HEK293 (cell line): Measurements from ENCODE around the gene CAPZB.

Source experiments
- CTCF ChIA-PET: fragments of 350-600 bp; formaldehyde crosslinking; extraction: SDS; loops from one replicate; lab custom pipeline; 2021; ENCODE audit warnings: antibody characterized with exemption; lab: Yijun Ruan, JAX
- POLR2A ChIA-PET: fragments of 300-600 bp; formaldehyde crosslinking; extraction: SDS; loops from one replicate; lab custom pipeline; 2020; ENCODE audit warnings: antibody characterized with exemption, inconsistent platforms; lab: Yijun Ruan, JAX
- H3K27ac ChIP-seq: fragments of 200-500 bp; sonication (Bioruptor generic); 2 replicates; pipeline ENCODE4 v1.5.1; 2014; ENCODE audit warnings: low read depth, low read length, control low read depth, inconsistent platforms; ENCODE audit errors: extremely low read depth
- H3K36me3 ChIP-seq, 2 experiments: fragments of 200-500 bp in 1 of 2; sonication (Bioruptor generic) in 1 of 2; 1 replicate in 1 of 2; 2 replicates in 1 of 2; pipeline ENCODE4 v1.5.1; 2014 to 2017; ENCODE audit warnings: inconsistent platforms in 2 of 2, low read length in 2 of 2; ENCODE audit not compliant: control insufficient read depth in 2 of 2, insufficient read depth in 1 of 2
- H3K4me1 ChIP-seq: fragments of 200-500 bp; sonication (Bioruptor generic); 2 replicates; pipeline ENCODE4 v1.5.1; 2014; ENCODE audit warnings: mild to moderate bottlenecking, low read length, inconsistent platforms; ENCODE audit not compliant: control insufficient read depth, insufficient read depth
- H3K4me3 ChIP-seq: 2 replicates; pipeline ENCODE4 v1.5.1; 2011; ENCODE audit warnings: low read depth, mild to moderate bottlenecking, control low read depth, low read length, moderate library complexity
- H3K9me3 ChIP-seq: fragments of 200-500 bp; sonication (Bioruptor generic); 2 replicates; pipeline ENCODE4 v1.5.1; 2014; ENCODE audit warnings: low read depth, low read length, inconsistent platforms; ENCODE audit not compliant: control insufficient read depth, insufficient read depth
- BCL11B ChIP-seq: fragments of 450-650 bp; formaldehyde crosslinking; IDR thresholded peaks from 2 replicates; pipeline ENCODE4 v1.5.1; 2016; ENCODE audit warnings: low read depth, missing biosample characterization, missing genetic modification characterization
- GLIS1 ChIP-seq: fragments of 450-650 bp; formaldehyde crosslinking; IDR thresholded peaks from 2 replicates; pipeline ENCODE4 v1.5.1; 2016; ENCODE audit warnings: missing biosample characterization, missing genetic modification characterization
- KLF1 ChIP-seq: fragments of 450-650 bp; formaldehyde crosslinking; IDR thresholded peaks from 2 replicates; pipeline ENCODE4 v1.5.1; 2016; ENCODE audit warnings: missing biosample characterization, missing genetic modification characterization
- KLF17 ChIP-seq: fragments of 450-650 bp; formaldehyde crosslinking; IDR thresholded peaks from 2 replicates; pipeline ENCODE4 v1.5.1; 2016; ENCODE audit warnings: missing biosample characterization, missing genetic modification characterization
- KLF7 ChIP-seq: fragments of 450-650 bp; formaldehyde crosslinking; IDR thresholded peaks from 2 replicates; pipeline ENCODE4 v1.5.1; 2016; ENCODE audit warnings: missing biosample characterization, missing genetic modification characterization, borderline replicate concordance
- OSR2 ChIP-seq: fragments of 450-650 bp; formaldehyde crosslinking; IDR thresholded peaks from 2 replicates; pipeline ENCODE4 v1.5.1; 2016; ENCODE audit warnings: missing biosample characterization, missing genetic modification characterization
- PRDM1 ChIP-seq: fragments of 450-650 bp; formaldehyde crosslinking; IDR thresholded peaks from 2 replicates; pipeline ENCODE4; 2016; ENCODE audit warnings: missing biosample characterization, missing genetic modification characterization
- SALL2 ChIP-seq: fragments of 450-650 bp; formaldehyde crosslinking; IDR thresholded peaks from 2 replicates; pipeline ENCODE4 v1.5.0; 2017; ENCODE audit warnings: missing biosample characterization, mild to moderate bottlenecking, missing genetic modification characterization, borderline replicate concordance
- SCRT2 ChIP-seq: fragments of 450-650 bp; formaldehyde crosslinking; IDR thresholded peaks from 2 replicates; pipeline ENCODE4 v1.5.1; 2016; ENCODE audit warnings: missing biosample characterization, missing genetic modification characterization
- WT1 ChIP-seq: fragments of 450-650 bp; formaldehyde crosslinking; IDR thresholded peaks from 2 replicates; pipeline ENCODE4 v1.5.1; 2016; ENCODE audit warnings: missing biosample characterization, missing genetic modification characterization
- ZFHX2 ChIP-seq: fragments of 450-650 bp; formaldehyde crosslinking; conservative IDR thresholded peaks from 2 replicates; pipeline ENCODE4 v1.5.1; 2016; ENCODE audit warnings: missing biosample characterization, missing genetic modification characterization
- ZIC2 ChIP-seq: fragments of 450-650 bp; formaldehyde crosslinking; IDR thresholded peaks from 2 replicates; pipeline ENCODE4 v1.5.1; 2016; ENCODE audit warnings: missing biosample characterization, missing genetic modification characterization
- ZNF341 ChIP-seq: fragments of 450-650 bp; formaldehyde crosslinking; IDR thresholded peaks from 2 replicates; pipeline ENCODE4; 2016; ENCODE audit warnings: low read depth, missing biosample characterization, missing genetic modification characterization
- ZNF488 ChIP-seq: fragments of 450-650 bp; formaldehyde crosslinking; IDR thresholded peaks from 2 replicates; pipeline ENCODE4 v1.5.1; 2016; ENCODE audit warnings: missing biosample characterization, missing genetic modification characterization
- ZNF530 ChIP-seq: fragments of 450-650 bp; formaldehyde crosslinking; IDR thresholded peaks from 2 replicates; pipeline ENCODE4 v1.5.1; 2016; ENCODE audit warnings: low read depth, missing biosample characterization, missing genetic modification characterization
- ZNF561 ChIP-seq: fragments of 450-650 bp; IDR thresholded peaks from 2 replicates; pipeline ENCODE4 v1.5.1; 2018; ENCODE audit warnings: missing biosample characterization, missing genetic modification characterization, borderline replicate concordance
- ZNF600 ChIP-seq: fragments of 450-650 bp; formaldehyde crosslinking; IDR thresholded peaks from 2 replicates; pipeline ENCODE4 v1.5.1; 2016; ENCODE audit warnings: missing biosample characterization, missing genetic modification characterization
- ZNF623 ChIP-seq: fragments of 450-650 bp; formaldehyde crosslinking; IDR thresholded peaks from 2 replicates; pipeline ENCODE4 v1.5.1; 2016; ENCODE audit warnings: missing biosample characterization, missing genetic modification characterization
- ZNF76 ChIP-seq: fragments of 450-650 bp; formaldehyde crosslinking; IDR thresholded peaks from 2 replicates; pipeline ENCODE4; 2016; ENCODE audit warnings: low read depth, missing biosample characterization, missing genetic modification characterization, borderline replicate concordance
- ZNF768 ChIP-seq: fragments of 450-650 bp; formaldehyde crosslinking; IDR thresholded peaks from 2 replicates; pipeline ENCODE4 v1.5.1; 2018; ENCODE audit warnings: missing biosample characterization, mild to moderate bottlenecking, missing genetic modification characterization
- ZXDB ChIP-seq: fragments of 450-650 bp; formaldehyde crosslinking; IDR thresholded peaks from 2 replicates; pipeline ENCODE4 v1.5.1; 2016; ENCODE audit warnings: missing biosample characterization, missing genetic modification characterization
- TF ChIP-seq, protein P1 (sequence below): fragments of 450-650 bp; formaldehyde crosslinking; IDR thresholded peaks from 2 replicates; pipeline ENCODE4 v1.5.1; 2016; ENCODE audit warnings: missing biosample characterization, missing genetic modification characterization
- TF ChIP-seq, protein P2 (sequence below): fragments of 450-650 bp; formaldehyde crosslinking; IDR thresholded peaks from 2 replicates; pipeline ENCODE4 v1.5.1; 2016; ENCODE audit warnings: missing biosample characterization, missing genetic modification characterization

Gene CAPZB

DNA sequence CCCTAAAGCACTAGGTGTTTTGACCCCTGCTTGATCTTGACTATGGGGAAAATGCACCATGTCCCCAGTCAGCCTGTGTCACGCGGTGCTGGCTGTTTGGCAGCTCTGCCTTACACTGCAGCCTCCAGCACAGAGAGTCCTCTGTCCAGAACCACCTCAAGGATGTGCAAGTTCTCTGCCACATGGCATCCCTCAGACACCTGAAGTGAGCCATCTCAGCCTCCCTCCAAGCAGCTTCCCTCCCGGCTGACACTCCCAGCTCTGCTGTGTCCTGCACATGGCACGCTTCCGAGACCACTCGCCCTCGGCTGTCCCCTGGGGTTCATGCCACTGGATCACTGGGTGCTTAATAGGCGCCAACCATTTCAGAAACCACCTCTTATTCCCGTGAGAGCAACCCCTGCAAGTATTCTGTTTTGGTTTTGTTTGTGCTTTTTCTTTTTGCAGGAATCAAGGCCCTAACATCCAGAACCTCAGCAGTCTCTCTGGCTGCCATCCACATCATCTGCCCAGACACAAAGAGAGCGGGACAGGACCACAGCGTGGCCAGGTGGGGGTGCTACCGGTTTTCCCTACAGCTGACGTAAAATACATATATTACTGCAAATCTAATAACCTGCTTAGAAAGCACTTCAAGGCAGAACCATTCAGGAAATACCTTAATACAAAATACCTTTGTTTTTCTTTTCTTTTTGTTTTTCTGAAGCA lies 45.7 kb downstream of the CAPZB start (continued):
- TF ChIP-seq OSR2 (tag by site-specific recombination) (0 out of 2 replicates have a peak, but pooled peaks have one; percentile 26), ZNF561 (tag by site-specific recombination) (no peak), KLF1 (tag by site-specific recombination) (no peak), ZNF600 (tag by site-specific recombination) (peak; percentile 90), KLF17 (tag by site-specific recombination) (peak; percentile 29; the same call in 1 of the 2 replicates), KLF7 (no peak), GLIS1 (tag by site-specific recombination) (peak; percentile 60)

- H3K9me3 ChIP-seq: no peaks in the 10 kb centered on the region
- TF ChIP-seq ZNF341 (tag by site-specific recombination) (no peak), ZNF768 (tag by site-specific recombination) (no peak), ZNF76 (no peak), BCL11B (no peak), SCRT2 (tag by site-specific recombination) (no peak), PRDM1 (tag by site-specific recombination) (peak; percentile 82), ZIC2 (peak; percentile 33; the same call in 1 of the 2 replicates), ZXDB (tag by site-specific recombination) (no peak), ZNF623 (tag by site-specific recombination) (no peak)
- TF ChIP-seq, protein P1, sequence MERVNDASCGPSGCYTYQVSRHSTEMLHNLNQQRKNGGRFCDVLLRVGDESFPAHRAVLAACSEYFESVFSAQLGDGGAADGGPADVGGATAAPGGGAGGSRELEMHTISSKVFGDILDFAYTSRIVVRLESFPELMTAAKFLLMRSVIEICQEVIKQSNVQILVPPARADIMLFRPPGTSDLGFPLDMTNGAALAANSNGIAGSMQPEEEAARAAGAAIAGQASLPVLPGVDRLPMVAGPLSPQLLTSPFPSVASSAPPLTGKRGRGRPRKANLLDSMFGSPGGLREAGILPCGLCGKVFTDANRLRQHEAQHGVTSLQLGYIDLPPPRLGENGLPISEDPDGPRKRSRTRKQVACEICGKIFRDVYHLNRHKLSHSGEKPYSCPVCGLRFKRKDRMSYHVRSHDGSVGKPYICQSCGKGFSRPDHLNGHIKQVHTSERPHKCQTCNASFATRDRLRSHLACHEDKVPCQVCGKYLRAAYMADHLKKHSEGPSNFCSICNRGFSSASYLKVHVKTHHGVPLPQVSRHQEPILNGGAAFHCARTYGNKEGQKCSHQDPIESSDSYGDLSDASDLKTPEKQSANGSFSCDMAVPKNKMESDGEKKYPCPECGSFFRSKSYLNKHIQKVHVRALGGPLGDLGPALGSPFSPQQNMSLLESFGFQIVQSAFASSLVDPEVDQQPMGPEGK (tag by site-specific recombination): no peak
- TF ChIP-seq, protein P2, sequence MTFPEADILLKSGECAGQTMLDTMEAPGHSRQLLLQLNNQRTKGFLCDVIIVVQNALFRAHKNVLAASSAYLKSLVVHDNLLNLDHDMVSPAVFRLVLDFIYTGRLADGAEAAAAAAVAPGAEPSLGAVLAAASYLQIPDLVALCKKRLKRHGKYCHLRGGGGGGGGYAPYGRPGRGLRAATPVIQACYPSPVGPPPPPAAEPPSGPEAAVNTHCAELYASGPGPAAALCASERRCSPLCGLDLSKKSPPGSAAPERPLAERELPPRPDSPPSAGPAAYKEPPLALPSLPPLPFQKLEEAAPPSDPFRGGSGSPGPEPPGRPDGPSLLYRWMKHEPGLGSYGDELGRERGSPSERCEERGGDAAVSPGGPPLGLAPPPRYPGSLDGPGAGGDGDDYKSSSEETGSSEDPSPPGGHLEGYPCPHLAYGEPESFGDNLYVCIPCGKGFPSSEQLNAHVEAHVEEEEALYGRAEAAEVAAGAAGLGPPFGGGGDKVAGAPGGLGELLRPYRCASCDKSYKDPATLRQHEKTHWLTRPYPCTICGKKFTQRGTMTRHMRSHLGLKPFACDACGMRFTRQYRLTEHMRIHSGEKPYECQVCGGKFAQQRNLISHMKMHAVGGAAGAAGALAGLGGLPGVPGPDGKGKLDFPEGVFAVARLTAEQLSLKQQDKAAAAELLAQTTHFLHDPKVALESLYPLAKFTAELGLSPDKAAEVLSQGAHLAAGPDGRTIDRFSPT (tag by site-specific recombination): no peak
- ChIA-PET POLR2A (no interaction called here), CTCF (interaction anchor here (0.8 to 2.2 kb wide), 5 partner anchors 14 to 215 kb away, joined by 3 to 8 read pairs (median 4); no protein-coding TSS in a partner anchor)
- no peak overlapping the region for H3K4me3 ChIP-seq
- H3K36me3 ChIP-seq: peaks cover 0 to 8% of the 10 kb centered on the region in 2 experiments; a peak in 2 of 3 replicates
- no peak overlapping the region for H3K27ac ChIP-seq
- H3K4me1 ChIP-seq: peaks cover 14% of the 10 kb centered on the region
Measured at GRCh38 chr1:19438516-19439195, 46.7 kb downstream of the CAPZB start.

GRCh38 chr1:19437891-19438294 lies 47.4 kb downstream of the CAPZB start:
- ChIA-PET CTCF (interaction anchor here (0.7 to 2.2 kb wide), 7 partner anchors 14 to 324 kb away, joined by 3 to 8 read pairs (median 4); no protein-coding TSS in a partner anchor), POLR2A (no interaction called here)
- Histone ChIP-seq H3K36me3 (peaks cover 0 to 8% of the 10 kb centered on the region in 2 experiments; a peak in 2 of 3 replicates), H3K27ac (no peak overlapping the region), H3K4me3 (no peak overlapping the region), H3K9me3 (no peaks in the 10 kb centered on the region), H3K4me1 (peaks cover 14% of the 10 kb centered on the region)
- no peak for TF ChIP-seq ZNF530 (tag by site-specific recombination)
- TF ChIP-seq ZNF488: no peak
- TF ChIP-seq ZFHX2: peak; percentile 80
- TF ChIP-seq, protein P2 (tag by site-specific recombination): no peak
- TF ChIP-seq WT1 (tag by site-specific recombination): peak; percentile 82
- no peak for TF ChIP-seq KLF17 (tag by site-specific recombination)
- TF ChIP-seq SALL2 (tag by site-specific recombination): no peak
